Hepatocyte (in vitro differentiated cells): ENCODE data around the gene CLDN6.

ENCODE experiments used
- EZH2 ChIP-seq: fragments of 200-600 bp; sonication (generic); IDR thresholded peaks from 2 replicates; pipeline ENCODE4 v1.6.1; 2016; ENCODE audit warnings: antibody characterized with exemption, mild to moderate bottlenecking, borderline replicate concordance
- EZH2phosphoT487 ChIP-seq: fragments of 200-600 bp; sonication (generic); IDR thresholded peaks from one replicate; pipeline ENCODE4 v1.6.1; 2018; ENCODE audit warnings: antibody characterized with exemption, mild to moderate bottlenecking, low read depth, moderate library complexity; ENCODE audit not compliant: unreplicated experiment, severe bottlenecking
- TF ChIP-seq, protein P1 (sequence below): fragments of 200-600 bp; sonication (generic); IDR thresholded peaks from 2 replicates; pipeline ENCODE4 v1.5.1; 2016; ENCODE audit warnings: antibody characterized with exemption, mild to moderate bottlenecking; ENCODE audit not compliant: poor library complexity

DNA sequence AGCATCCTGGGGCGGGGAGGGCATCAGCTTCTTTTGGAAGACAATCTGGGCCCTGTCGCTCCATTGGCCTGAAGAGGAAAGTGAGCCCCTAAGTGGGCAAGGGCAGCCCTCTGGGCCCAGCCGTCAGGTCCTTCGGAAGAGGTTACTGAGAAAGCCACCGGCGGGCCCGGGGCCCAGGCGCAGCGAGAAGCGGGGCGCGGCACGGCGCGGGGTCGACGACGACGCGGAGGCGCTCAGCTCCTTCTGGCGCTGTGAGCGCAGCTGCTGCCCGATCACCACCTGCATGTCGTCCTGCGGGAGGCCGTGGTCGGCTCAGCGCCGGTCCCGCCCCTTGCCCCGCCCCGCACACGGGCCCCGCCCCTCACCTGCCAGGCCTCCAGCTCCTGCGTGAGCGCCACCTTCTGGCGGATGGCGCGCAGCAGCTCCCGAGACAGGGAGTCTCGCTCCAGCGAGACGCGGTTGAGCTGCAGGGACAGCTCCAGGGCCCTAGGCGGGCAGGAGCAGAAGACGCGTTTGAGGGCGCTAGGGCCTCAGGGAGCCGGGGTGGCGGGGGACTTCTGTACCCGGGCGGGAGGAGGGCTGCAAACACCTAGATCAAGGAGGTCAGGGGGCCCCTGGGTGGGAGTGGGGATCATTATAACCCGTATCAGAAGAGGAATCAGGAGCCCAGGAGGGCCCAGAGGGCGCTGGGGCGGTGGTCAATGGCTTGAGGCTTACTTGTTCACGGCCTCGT, 10.2 kb upstream of the CLDN6 start:
- TF ChIP-seq EZH2 (no peak), EZH2phosphoT487 (no peak)
- TF ChIP-seq, protein P1, sequence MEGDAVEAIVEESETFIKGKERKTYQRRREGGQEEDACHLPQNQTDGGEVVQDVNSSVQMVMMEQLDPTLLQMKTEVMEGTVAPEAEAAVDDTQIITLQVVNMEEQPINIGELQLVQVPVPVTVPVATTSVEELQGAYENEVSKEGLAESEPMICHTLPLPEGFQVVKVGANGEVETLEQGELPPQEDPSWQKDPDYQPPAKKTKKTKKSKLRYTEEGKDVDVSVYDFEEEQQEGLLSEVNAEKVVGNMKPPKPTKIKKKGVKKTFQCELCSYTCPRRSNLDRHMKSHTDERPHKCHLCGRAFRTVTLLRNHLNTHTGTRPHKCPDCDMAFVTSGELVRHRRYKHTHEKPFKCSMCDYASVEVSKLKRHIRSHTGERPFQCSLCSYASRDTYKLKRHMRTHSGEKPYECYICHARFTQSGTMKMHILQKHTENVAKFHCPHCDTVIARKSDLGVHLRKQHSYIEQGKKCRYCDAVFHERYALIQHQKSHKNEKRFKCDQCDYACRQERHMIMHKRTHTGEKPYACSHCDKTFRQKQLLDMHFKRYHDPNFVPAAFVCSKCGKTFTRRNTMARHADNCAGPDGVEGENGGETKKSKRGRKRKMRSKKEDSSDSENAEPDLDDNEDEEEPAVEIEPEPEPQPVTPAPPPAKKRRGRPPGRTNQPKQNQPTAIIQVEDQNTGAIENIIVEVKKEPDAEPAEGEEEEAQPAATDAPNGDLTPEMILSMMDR: peak; percentile 94
